GM19240 (cell line): Measurements from ENCODE around the gene OIT3.

ENCODE experiments used
- DNase-seq: peaks from one replicate; pipeline ENCODE4 v3.0.0; 2011; ENCODE audit warnings: low spot score; ENCODE audit not compliant: insufficient read length

OIT3 gene

GRCh38 chr10:72893136-72893798 is at the start of gene OIT3:
TSS of gene OIT3 (plus strand) at chr10:72893739. CDS start at chr10:72893799, 60 bp downstream.
- DNase-seq, result no peak

DNA sequence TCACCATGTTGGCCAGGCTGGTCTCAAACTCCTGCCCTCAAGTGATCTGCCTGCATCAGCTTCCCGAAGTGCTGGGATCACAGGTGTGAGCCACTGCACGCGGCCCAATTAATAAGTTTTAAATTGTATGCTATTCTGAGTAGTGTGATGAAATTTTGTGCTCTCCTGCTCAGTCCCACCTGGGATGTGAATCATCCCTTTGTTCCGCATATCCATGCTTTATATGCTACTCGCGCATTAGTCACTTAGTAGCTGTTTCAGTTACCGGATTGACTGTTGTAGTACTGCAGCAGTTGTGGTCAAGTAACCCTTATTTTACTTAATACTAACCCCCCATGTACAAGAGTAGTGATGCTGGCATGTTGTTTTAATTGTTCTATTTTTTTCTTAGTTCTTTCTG is 47.3 kb upstream of the OIT3 start:
- DNase-seq, result no peak

- no peak for DNase-seq
Observed at GRCh38 chr10:72847681-72848080, 45.9 kb upstream of the OIT3 start.

- DNase-seq, result no peak
Observed at GRCh38 chr10:72850861-72851260, 42.7 kb upstream of the OIT3 start.

- DNase-seq, result no peak
Observed at GRCh38 chr10:72851509-72851908, 42.0 kb upstream of the OIT3 start.

DNA sequence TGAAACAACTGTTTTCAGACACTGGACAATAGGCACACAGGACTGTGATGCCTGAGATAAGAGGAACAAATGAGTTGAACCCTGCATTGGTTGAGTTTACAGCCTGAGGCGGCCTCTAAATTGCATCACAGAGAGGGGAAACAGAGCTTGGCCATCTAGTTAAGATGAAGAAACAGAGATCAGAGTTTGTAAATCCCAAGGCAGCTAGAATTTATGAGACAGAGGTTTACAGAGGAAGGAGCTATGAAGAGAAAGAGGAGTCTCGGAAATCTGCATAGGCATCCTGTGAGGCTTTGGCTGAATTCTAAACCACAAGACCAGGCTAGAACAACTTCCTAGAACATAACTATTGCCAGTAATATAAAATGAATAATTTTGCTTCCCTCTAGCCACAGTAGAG is 41.0 kb upstream of the OIT3 start:
- no peak for DNase-seq

- DNase-seq, result no peak
Observed at GRCh38 chr10:72855129-72855528, 38.4 kb upstream of the OIT3 start.

- no peak for DNase-seq
Observed at GRCh38 chr10:72855790-72856189, 37.7 kb upstream of the OIT3 start.

GRCh38 chr10:72858067-72858466 is 35.5 kb upstream of the OIT3 start:
- DNase-seq, result no peak

GRCh38 chr10:72862957-72863356 is 30.6 kb upstream of the OIT3 start:
- no peak for DNase-seq

- DNase-seq, result no peak
Observed at GRCh38 chr10:72875250-72876055, 18.1 kb upstream of the OIT3 start.

- DNase-seq, result no peak
Observed at GRCh38 chr10:72879245-72879644, 14.3 kb upstream of the OIT3 start.

GRCh38 chr10:72881291-72881690 is 12.2 kb upstream of the OIT3 start:
- no peak for DNase-seq

GRCh38 chr10:72883861-72884260 is 9.7 kb upstream of the OIT3 start:
- DNase-seq, result no peak

- DNase-seq, result no peak
Observed at GRCh38 chr10:72885953-72886352, 7.6 kb upstream of the OIT3 start.

- DNase-seq, result no peak
Observed at GRCh38 chr10:72886621-72887020, 6.9 kb upstream of the OIT3 start.

- no peak for DNase-seq
Observed at GRCh38 chr10:72887043-72887442, 6.5 kb upstream of the OIT3 start.

- no peak for DNase-seq
Observed at GRCh38 chr10:72888151-72888638, 5.3 kb upstream of the OIT3 start.

- DNase-seq, result no peak
Observed at GRCh38 chr10:72889391-72889831, 4.1 kb upstream of the OIT3 start.

DNA sequence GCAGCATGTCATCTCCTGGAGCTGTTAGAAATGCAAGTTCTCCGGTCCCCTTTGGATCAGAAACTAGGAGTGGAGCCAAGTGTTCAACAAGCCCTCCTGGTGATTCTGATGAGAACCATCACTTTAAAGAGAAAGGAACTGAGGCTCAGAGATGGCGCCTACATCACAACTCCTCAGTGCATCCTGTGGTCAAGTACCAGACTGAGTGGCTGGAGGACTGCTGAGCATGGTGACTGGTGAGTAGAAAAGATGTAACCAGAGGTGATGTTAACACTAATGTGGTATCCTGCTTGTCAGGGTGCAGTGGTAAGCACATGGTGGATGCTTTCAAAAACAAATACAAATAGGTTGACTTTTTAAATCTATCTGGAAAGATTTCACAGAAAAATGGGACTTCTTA is 3.5 kb upstream of the OIT3 start:
- no peak for DNase-seq

GRCh38 chr10:72895236-72895850 is 1.8 kb downstream of the OIT3 start:
- DNase-seq, result no peak

GRCh38 chr10:72898616-72899015 is 5.1 kb downstream of the OIT3 start:
- no peak for DNase-seq
